ENCODE data around the gene WDR27. TPM values are rescaled to one million over a fixed set of nuclear protein-coding genes. Genes with fewer than 3 reads are reported as not detected.

The WDR27 gene
- total and polyA plus RNA-seq, 2 experiments from 2014 or later: 54.4 to 83.0 TPM

DNA sequence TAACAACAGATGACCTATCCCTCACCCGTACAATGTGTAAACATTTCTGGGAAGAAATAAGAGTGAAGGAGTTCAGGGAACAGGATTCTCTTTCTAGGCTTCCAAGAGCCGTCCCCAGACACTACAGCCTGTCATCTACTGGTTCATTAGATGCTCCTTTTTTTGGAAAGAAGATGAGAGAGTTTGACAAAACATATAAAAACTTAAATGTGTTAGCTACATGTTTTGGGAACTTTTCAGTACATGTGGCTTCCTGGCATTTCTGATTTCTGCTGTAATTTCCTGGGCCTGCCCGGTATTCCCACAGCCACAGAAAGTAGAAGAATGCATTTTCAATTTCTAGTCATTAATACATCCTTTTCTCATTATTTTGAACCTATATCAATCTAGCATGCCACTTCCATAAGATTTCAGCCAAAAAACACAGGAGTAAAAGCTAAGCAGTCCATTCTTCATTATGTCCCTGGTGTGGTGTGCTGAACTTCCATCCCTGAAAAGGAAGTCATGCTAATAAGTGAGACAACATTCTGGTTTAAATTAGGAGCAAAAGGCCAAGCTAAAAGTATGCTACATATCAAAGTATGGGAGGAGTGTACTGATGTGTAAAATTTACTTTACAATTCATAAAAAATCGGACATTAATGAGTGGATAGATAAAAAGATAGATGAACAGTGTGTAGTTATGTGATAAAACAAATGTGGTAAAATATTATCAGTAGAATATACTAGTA is 198.2 kb downstream of the WDR27 start:
- peaks cover 4% of the 10 kb centered on the region for H3K9me3 ChIP-seq (ENCODE audit: low read depth)
- H3K36me3 ChIP-seq: no peaks in the 10 kb centered on the region
- DNase-seq (ENCODE audit: low read depth in 1 of 2, low spot score in 1 of 2): no peak
- no peak for TF ChIP-seq CTCF (IDR thresholded peaks at IDR 0.05; ENCODE audit: low read depth, low read length)
- H3K4me3 ChIP-seq: no peak overlapping the region
- no peak overlapping the region for H3K27ac ChIP-seq
- no peaks in the 10 kb centered on the region for H3K4me1 ChIP-seq (ENCODE audit: low read depth)
- H3K27me3 ChIP-seq: no peaks in the 10 kb centered on the region

GRCh38 chr6:169502445-169502844 is 199.4 kb downstream of the WDR27 start:
- Histone ChIP-seq H3K9me3 (ENCODE audit: low read depth) (no peaks in the 10 kb centered on the region), H3K4me1 (ENCODE audit: low read depth) (no peaks in the 10 kb centered on the region), H3K36me3 (no peaks in the 10 kb centered on the region), H3K27me3 (no peaks in the 10 kb centered on the region), H3K4me3 (no peak overlapping the region), H3K27ac (no peak overlapping the region)
- no peak for DNase-seq (ENCODE audit: low read depth in 1 of 2, low spot score in 1 of 2)
- no peak for TF ChIP-seq CTCF (IDR thresholded peaks at IDR 0.05; ENCODE audit: low read depth, low read length)

- H3K36me3 ChIP-seq: no peaks in the 10 kb centered on the region
- no peak overlapping the region for H3K27ac ChIP-seq
- H3K4me1 ChIP-seq (ENCODE audit: low read depth): no peaks in the 10 kb centered on the region
- H3K27me3 ChIP-seq: no peaks in the 10 kb centered on the region
- TF ChIP-seq CTCF (IDR thresholded peaks at IDR 0.05; ENCODE audit: low read depth, low read length): no peak
- no peak for DNase-seq (ENCODE audit: low read depth in 1 of 2, low spot score in 1 of 2)
- H3K9me3 ChIP-seq (ENCODE audit: low read depth): no peaks in the 10 kb centered on the region
- H3K4me3 ChIP-seq: no peak overlapping the region
These were observed 200.0 kb downstream of the WDR27 start for GRCh38 chr6:169501777-169502313.

DNA sequence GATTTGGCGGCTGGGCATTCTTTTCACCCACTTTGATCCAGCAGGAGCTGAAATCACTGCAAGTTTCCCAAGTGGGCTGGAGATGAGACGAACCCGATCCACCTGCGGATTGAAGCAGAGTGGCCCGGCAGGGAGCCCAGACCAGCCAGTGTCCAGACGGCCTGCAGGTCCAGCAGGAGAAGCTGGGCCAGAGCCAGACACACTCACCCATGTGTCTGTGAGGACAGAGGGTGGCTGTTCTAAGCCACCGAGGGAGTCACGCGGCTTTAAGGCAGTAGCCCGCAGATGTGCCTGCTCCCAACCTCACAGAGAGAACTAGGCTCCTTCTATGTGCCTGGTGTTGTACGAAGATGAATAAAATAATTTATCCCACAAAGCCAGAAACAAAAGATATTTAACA is 200.7 kb downstream of the WDR27 start:
- no peak for TF ChIP-seq CTCF (IDR thresholded peaks at IDR 0.05; ENCODE audit: low read depth, low read length)
- no peak for DNase-seq (ENCODE audit: low read depth in 1 of 2, low spot score in 1 of 2)
- Histone ChIP-seq H3K4me1 (ENCODE audit: low read depth) (no peaks in the 10 kb centered on the region), H3K4me3 (no peak overlapping the region), H3K9me3 (ENCODE audit: low read depth) (no peaks in the 10 kb centered on the region), H3K27ac (no peak overlapping the region), H3K27me3 (no peaks in the 10 kb centered on the region), H3K36me3 (no peaks in the 10 kb centered on the region)

GRCh38 chr6:169500688-169501087 is 201.1 kb downstream of the WDR27 start:
- no peak for DNase-seq (ENCODE audit: low read depth in 1 of 2, low spot score in 1 of 2)
- Histone ChIP-seq H3K4me3 (no peak overlapping the region), H3K9me3 (ENCODE audit: low read depth) (no peaks in the 10 kb centered on the region), H3K4me1 (ENCODE audit: low read depth) (no peaks in the 10 kb centered on the region), H3K27ac (no peak overlapping the region), H3K36me3 (no peaks in the 10 kb centered on the region), H3K27me3 (no peaks in the 10 kb centered on the region)
- no peak for TF ChIP-seq CTCF (IDR thresholded peaks at IDR 0.05; ENCODE audit: low read depth, low read length)
